ENCODE measurements around the gene FGFRL1. TPM values are rescaled to one million over a fixed set of nuclear protein-coding genes. Genes with fewer than 3 reads are reported as not detected.
"Not testable (repeated sequence)": the region's sequence is repeated elsewhere in the genome, so short reads cannot be mapped to it uniquely, and the experiment has no call there.

The FGFRL1 gene
- total and polyA plus RNA-seq, 2 donors (not counting 1 experiment from before 2014, with no cell fraction given): 6.1 to 10.0 TPM

GRCh38 chr4:998096-998691 lies 13.2 kb upstream of the FGFRL1 start:
- H2AFZ ChIP-seq (ENCODE audit: low read length): no peak overlapping the region
- H3K36me3 ChIP-seq (ENCODE audit: control insufficient read depth, insufficient read depth, low read length): no peaks in the 10 kb centered on the region
- H3K9ac ChIP-seq (ENCODE audit: insufficient read depth, low read length): no peak overlapping the region
- H3K9me3 ChIP-seq (ENCODE audit: control insufficient read depth, insufficient read depth, low read depth, low read length): no peaks in the 10 kb centered on the region
- H3K79me2 ChIP-seq (ENCODE audit: control insufficient read depth, insufficient read depth, low read length): no peaks in the 10 kb centered on the region
- no peaks in the 10 kb centered on the region for H4K20me1 ChIP-seq (ENCODE audit: control insufficient read depth, extremely low read depth, insufficient read depth, low read length)
- H3K27ac ChIP-seq (ENCODE audit: insufficient read depth, low read length): no peak overlapping the region
- TF ChIP-seq EZH2 (IDR thresholded peaks at IDR 0.05; ENCODE audit: low read length, missing control alignments) (peak; percentile 12), CTCF (conservative IDR thresholded peaks at IDR 0.05 in 1 of 2, IDR thresholded peaks at IDR 0.05 in 1 of 2; ENCODE audit: low read depth in 1 of 2, low read length in 2 of 2) (no peak)
- DNase-seq (ENCODE audit: low read depth in 2 of 2): no peak
- no peaks in the 10 kb centered on the region for H3K4me1 ChIP-seq (ENCODE audit: control insufficient read depth, extremely low read depth, insufficient read depth, low read length)
- no peak overlapping the region for H3K4me3 ChIP-seq (replicated peaks in 1 of 4; ENCODE audit: control extremely low read depth in 1 of 4, insufficient read depth in 1 of 4, low read depth in 3 of 4, low read length in 4 of 4)
- peaks cover 41% of the 10 kb centered on the region for H3K27me3 ChIP-seq (ENCODE audit: control insufficient read depth, insufficient read depth, low read length)
- H3K4me2 ChIP-seq (ENCODE audit: extremely low read depth, insufficient read depth, low read length): no peak overlapping the region

GRCh38 chr4:999240-999863 lies 12.1 kb upstream of the FGFRL1 start:
- peaks cover 48% of the 10 kb centered on the region for H3K27me3 ChIP-seq (ENCODE audit: control insufficient read depth, insufficient read depth, low read length)
- H3K9ac ChIP-seq (ENCODE audit: insufficient read depth, low read length); H3K9me3 ChIP-seq (ENCODE audit: control insufficient read depth, insufficient read depth, low read depth, low read length); H4K20me1 ChIP-seq (ENCODE audit: control insufficient read depth, extremely low read depth, insufficient read depth, low read length); H3K79me2 ChIP-seq (ENCODE audit: control insufficient read depth, insufficient read depth, low read length); H2AFZ ChIP-seq (ENCODE audit: low read length); H3K4me2 ChIP-seq (ENCODE audit: extremely low read depth, insufficient read depth, low read length); H3K4me1 ChIP-seq (ENCODE audit: control insufficient read depth, extremely low read depth, insufficient read depth, low read length); H3K27ac ChIP-seq (ENCODE audit: insufficient read depth, low read length); H3K4me3 ChIP-seq (replicated peaks in 1 of 4; ENCODE audit: control extremely low read depth in 1 of 4, insufficient read depth in 1 of 4, low read depth in 3 of 4, low read length in 4 of 4); H3K36me3 ChIP-seq (ENCODE audit: control insufficient read depth, insufficient read depth, low read length); DNase-seq (ENCODE audit: low read depth in 2 of 2): not testable (repeated sequence)
- TF ChIP-seq EZH2 (IDR thresholded peaks at IDR 0.05; ENCODE audit: low read length, missing control alignments): peak; percentile 45

GRCh38 chr4:999882-1000425 lies 11.5 kb upstream of the FGFRL1 start:
- H3K79me2 ChIP-seq (ENCODE audit: control insufficient read depth, insufficient read depth, low read length): no peaks in the 10 kb centered on the region
- no peak overlapping the region for H3K27ac ChIP-seq (ENCODE audit: insufficient read depth, low read length)
- TF ChIP-seq CTCF (conservative IDR thresholded peaks at IDR 0.05 in 1 of 2, IDR thresholded peaks at IDR 0.05 in 1 of 2; ENCODE audit: low read depth in 1 of 2, low read length in 2 of 2) (no peak), EZH2 (IDR thresholded peaks at IDR 0.05; ENCODE audit: low read length, missing control alignments) (no peak)
- no peak overlapping the region for H3K4me2 ChIP-seq (ENCODE audit: extremely low read depth, insufficient read depth, low read length)
- no peak overlapping the region for H2AFZ ChIP-seq (ENCODE audit: low read length)
- no peak overlapping the region for H3K4me3 ChIP-seq (replicated peaks in 1 of 4; ENCODE audit: control extremely low read depth in 1 of 4, insufficient read depth in 1 of 4, low read depth in 3 of 4, low read length in 4 of 4)
- no peak for DNase-seq (ENCODE audit: low read depth in 2 of 2)
- no peak overlapping the region for H3K9ac ChIP-seq (ENCODE audit: insufficient read depth, low read length)
- peaks cover 48% of the 10 kb centered on the region for H3K27me3 ChIP-seq (ENCODE audit: control insufficient read depth, insufficient read depth, low read length)
- H4K20me1 ChIP-seq (ENCODE audit: control insufficient read depth, extremely low read depth, insufficient read depth, low read length): no peaks in the 10 kb centered on the region
- H3K9me3 ChIP-seq (ENCODE audit: control insufficient read depth, insufficient read depth, low read depth, low read length): no peaks in the 10 kb centered on the region
- no peaks in the 10 kb centered on the region for H3K4me1 ChIP-seq (ENCODE audit: control insufficient read depth, extremely low read depth, insufficient read depth, low read length)
- H3K36me3 ChIP-seq (ENCODE audit: control insufficient read depth, insufficient read depth, low read length): no peaks in the 10 kb centered on the region

All from fibroblast of lung (primary cell).